GM20000 (cell line): ENCODE measurements around the gene TCAP.

ENCODE experiments used
- DNase-seq: peaks from one replicate; pipeline ENCODE4 v3.0.0; 2012; ENCODE audit warnings: low spot score
- TF ChIP-seq, protein P1 (sequence below): IDR thresholded peaks from 2 replicates; pipeline ENCODE4 v1.5.1; 2012; ENCODE audit warnings: mild to moderate bottlenecking, control low read depth; ENCODE audit errors: extremely low read depth, missing control alignments

TCAP gene

DNA sequence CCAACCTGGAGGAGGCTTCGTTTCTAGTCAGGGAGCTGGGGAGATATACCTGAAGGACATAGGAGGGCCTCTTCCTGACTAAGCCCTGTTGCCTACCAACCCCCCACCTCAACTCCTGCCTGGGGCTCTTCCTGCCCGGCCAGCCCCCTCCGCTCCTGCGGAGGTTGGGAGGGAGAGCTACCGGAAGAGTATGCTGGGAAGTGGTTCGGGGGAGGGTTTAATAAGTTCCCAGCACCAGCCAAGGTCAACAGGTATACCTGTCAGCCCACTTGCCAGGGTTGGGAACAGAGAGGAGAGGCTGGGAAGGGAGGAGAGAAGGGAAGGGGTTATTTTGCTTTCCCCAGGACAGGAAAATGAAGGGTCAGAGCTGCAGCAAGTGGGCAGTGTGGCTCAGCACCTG lies 33.7 kb upstream of the TCAP start:
- DNase-seq: no peak
- TF ChIP-seq, protein P1, sequence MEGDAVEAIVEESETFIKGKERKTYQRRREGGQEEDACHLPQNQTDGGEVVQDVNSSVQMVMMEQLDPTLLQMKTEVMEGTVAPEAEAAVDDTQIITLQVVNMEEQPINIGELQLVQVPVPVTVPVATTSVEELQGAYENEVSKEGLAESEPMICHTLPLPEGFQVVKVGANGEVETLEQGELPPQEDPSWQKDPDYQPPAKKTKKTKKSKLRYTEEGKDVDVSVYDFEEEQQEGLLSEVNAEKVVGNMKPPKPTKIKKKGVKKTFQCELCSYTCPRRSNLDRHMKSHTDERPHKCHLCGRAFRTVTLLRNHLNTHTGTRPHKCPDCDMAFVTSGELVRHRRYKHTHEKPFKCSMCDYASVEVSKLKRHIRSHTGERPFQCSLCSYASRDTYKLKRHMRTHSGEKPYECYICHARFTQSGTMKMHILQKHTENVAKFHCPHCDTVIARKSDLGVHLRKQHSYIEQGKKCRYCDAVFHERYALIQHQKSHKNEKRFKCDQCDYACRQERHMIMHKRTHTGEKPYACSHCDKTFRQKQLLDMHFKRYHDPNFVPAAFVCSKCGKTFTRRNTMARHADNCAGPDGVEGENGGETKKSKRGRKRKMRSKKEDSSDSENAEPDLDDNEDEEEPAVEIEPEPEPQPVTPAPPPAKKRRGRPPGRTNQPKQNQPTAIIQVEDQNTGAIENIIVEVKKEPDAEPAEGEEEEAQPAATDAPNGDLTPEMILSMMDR: no peak

- TF ChIP-seq, protein P1: no peak
- DNase-seq: no peak
Measured at GRCh38 chr17:39632153-39632941, 32.8 kb upstream of the TCAP start.

DNA sequence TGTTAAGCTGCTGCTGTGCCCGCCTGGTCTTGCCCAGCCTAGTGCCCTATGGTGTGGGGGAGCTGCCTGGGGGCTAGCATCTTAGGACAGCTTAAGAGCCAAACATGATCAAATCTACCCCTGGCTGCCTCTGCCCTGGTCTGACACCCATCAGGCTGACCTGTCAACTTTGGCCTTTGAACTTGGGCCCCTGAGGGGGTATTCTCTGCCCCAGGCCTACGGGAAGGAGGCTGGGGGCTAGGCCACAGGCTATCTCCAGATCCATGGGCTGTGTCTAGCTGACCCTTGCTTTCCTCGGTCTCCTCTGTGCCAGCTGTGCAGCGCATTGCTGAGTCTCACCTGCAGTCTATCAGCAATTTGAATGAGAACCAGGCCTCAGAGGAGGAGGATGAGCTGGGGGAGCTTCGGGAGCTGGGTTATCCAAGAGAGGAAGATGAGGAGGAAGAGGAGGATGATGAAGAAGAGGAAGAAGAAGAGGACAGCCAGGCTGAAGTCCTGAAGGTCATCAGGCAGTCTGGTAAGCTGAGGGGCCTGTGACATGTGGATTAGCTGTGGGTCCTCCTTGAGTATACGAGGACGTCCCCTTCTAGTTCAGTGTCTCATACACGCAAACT lies 31.5 kb upstream of the TCAP start:
- no peak for DNase-seq
- TF ChIP-seq, protein P1: no peak

DNA sequence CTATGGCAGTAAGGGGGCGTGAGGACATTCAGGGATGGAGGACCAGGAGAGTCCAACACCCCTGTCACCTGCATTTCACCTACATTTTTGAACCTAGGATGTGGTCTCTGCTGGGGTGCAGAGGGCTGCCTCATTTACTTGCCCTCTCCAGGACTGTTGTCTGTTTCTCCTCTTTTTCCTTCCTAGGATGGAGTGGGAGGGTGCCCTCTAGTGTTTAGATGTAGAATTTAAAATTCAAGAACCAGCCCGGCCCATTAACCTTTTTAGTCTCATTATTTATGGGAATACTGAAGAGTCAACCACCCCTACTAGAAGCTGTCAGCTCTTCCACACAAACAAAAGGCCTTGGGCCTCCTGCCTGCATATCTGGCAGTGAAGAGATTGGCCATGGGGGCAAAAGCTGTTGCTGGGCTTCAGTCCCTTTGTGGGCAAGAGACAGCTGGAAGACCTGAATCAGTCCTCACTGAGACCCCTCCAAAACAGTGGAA lies 30.7 kb upstream of the TCAP start:
- DNase-seq: peak; percentile 66
- TF ChIP-seq, protein P1: peak; percentile 29

DNA sequence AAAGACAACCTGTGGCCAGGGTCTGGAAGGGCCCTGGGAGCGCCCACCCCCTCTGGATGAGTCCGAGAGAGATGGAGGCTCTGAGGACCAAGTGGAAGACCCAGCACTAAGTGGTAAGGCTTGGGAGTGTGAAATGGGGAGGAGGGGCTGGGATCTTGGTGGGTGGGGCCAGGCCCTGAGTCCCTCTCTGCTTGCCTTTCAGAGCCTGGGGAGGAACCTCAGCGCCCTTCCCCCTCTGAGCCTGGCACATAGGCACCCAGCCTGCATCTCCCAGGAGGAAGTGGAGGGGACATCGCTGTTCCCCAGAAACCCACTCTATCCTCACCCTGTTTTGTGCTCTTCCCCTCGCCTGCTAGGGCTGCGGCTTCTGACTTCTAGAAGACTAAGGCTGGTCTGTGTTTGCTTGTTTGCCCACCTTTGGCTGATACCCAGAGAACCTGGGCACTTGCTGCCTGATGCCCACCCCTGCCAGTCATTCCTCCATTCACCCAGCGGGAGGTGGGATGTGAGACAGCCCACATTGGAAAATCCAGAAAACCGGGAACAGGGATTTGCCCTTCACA lies 29.5 kb upstream of the TCAP start:
- TF ChIP-seq, protein P1: no peak

GRCh38 chr17:39636587-39636926 lies 28.6 kb upstream of the TCAP start:
- DNase-seq: no peak
- TF ChIP-seq, protein P1: no peak

More for the DNA sequence above, 29.5 kb upstream of the TCAP start:
- DNase-seq: no peak

- TF ChIP-seq, protein P1: peak; percentile 8
- DNase-seq: peak; percentile 98
Measured at GRCh38 chr17:39636927-39637736, 28.0 kb upstream of the TCAP start, which contains the start of gene STARD3. TSS of gene STARD3 (plus strand) at chr17:39637144. CDS start at chr17:39653532, 16,388 bp downstream.
